CD4-positive, CD25-positive, alpha-beta regulatory T cell (primary cell): ENCODE measurements around the gene ANKRD34B. TPM values are rescaled to one million over a fixed set of nuclear protein-coding genes. Genes with fewer than 3 reads are reported as not detected.
A peak's percentile ranks its signal among the peaks of the same experiment; 100 is the strongest.

Source experiments
- ATAC-seq, 2 donors: fragments of 150-1000 bp; cut with Tn5 transposase; one replicate each; pipeline ENCODE4 v1.10.0; 2021; ENCODE audit warnings: low read depth in 2 of 2, moderate number of reproducible peaks in 2 of 2, moderate library complexity in 1 of 2
- DNase-seq, 3 donors: peaks; one replicate each; pipeline versions ENCODE4 v3.0.0 to v3.0.0-alpha.2; 2012 to 2022; ENCODE audit warnings: mixed read lengths in 1 of 3
- H3K27ac ChIP-seq: one replicate; pipeline ENCODE4 v1.7.0; 2013; ENCODE audit warnings: mild to moderate bottlenecking, low read length; ENCODE audit not compliant: insufficient read depth, poor library complexity, severe bottlenecking
- H3K27me3 ChIP-seq: one replicate; pipeline ENCODE4 v1.7.0; 2013; ENCODE audit warnings: low read length; ENCODE audit not compliant: control insufficient read depth, insufficient read depth
- H3K36me3 ChIP-seq: one replicate; pipeline ENCODE4 v1.7.0; 2013; ENCODE audit warnings: mild to moderate bottlenecking, low read length, moderate library complexity; ENCODE audit not compliant: control insufficient read depth, insufficient read depth
- H3K4me1 ChIP-seq: 2 replicates; pipeline ENCODE4 v1.7.0; 2013; ENCODE audit warnings: mild to moderate bottlenecking, low read length; ENCODE audit not compliant: insufficient read depth, control insufficient read depth, poor library complexity, severe bottlenecking
- H3K4me3 ChIP-seq: one replicate; pipeline ENCODE4 v1.7.0; 2013; ENCODE audit warnings: low read depth, mild to moderate bottlenecking, low read length, moderate library complexity
- H3K9me3 ChIP-seq, 2 experiments: 1 replicate in 1 of 2; 2 replicates in 1 of 2; pipeline ENCODE4 v1.7.0; 2013; ENCODE audit warnings: low read length in 2 of 2, mild to moderate bottlenecking in 1 of 2, moderate library complexity in 1 of 2; ENCODE audit not compliant: control insufficient read depth in 2 of 2
- H3K27ac Mint-ChIP-seq, 3 donors: one replicate each; pipeline ENCODE4 v1.8.0; 2020 to 2022; ENCODE audit warnings: mild to moderate bottlenecking in 3 of 3, mixed read lengths in 3 of 3, moderate library complexity in 2 of 3
- H3K27me3 Mint-ChIP-seq: one replicate; pipeline ENCODE4 v1.8.0; 2022; ENCODE audit warnings: mild to moderate bottlenecking, mixed read lengths
- H3K36me3 Mint-ChIP-seq: one replicate; pipeline ENCODE4 v1.8.0; 2020; ENCODE audit warnings: mixed read lengths
- H3K4me1 Mint-ChIP-seq, 4 donors: one replicate each; pipeline ENCODE4 v1.8.0; 2020 to 2022; ENCODE audit warnings: mixed read lengths in 4 of 4, mild to moderate bottlenecking in 1 of 4
- H3K4me3 Mint-ChIP-seq, 4 donors: one replicate each; pipeline ENCODE4 v1.8.0; 2020 to 2022; ENCODE audit warnings: mild to moderate bottlenecking in 4 of 4, mixed read lengths in 4 of 4, moderate library complexity in 3 of 4
- H3K9me3 Mint-ChIP-seq, 7 donors: one replicate each; pipeline ENCODE4 v1.8.0; 2020 to 2022; ENCODE audit warnings: mixed read lengths in 7 of 7, mild to moderate bottlenecking in 3 of 7, moderate library complexity in 2 of 7
- polyA plus RNA-seq, 4 donors: library from polyadenylated mRNA; unstranded; fragments of 300-500 nt; fragmentation: Illumina TruSeq; gene quantifications; one replicate each; pipeline ENCODE4 v1.2.3, GENCODE V29; 2021
- total RNA-seq: library from RNA; stranded (reverse); gene quantifications from one replicate; pipeline ENCODE4 v1.2.3, GENCODE V29; 2022

Gene ANKRD34B
- total and polyA plus RNA-seq, 5 donors from 2014 or later = not detected

- no peak for DNase-seq
- H3K27ac Mint-ChIP-seq = no peak overlapping the region
- H3K36me3 Mint-ChIP-seq = peaks cover 11% of the 10 kb centered on the region
- no peaks in the 10 kb centered on the region for H3K4me1 ChIP-seq
- no peaks in the 10 kb centered on the region for H3K36me3 ChIP-seq
- H3K27ac ChIP-seq = no peak overlapping the region
- H3K4me1 Mint-ChIP-seq = no peaks in the 10 kb centered on the region
- no peak for ATAC-seq
- no peak overlapping the region for H3K4me3 ChIP-seq
- H3K9me3 Mint-ChIP-seq = peaks cover 0 to 9% (median 2%) of the 10 kb centered on the region in 7 donors
- H3K27me3 ChIP-seq = no peaks in the 10 kb centered on the region
- H3K4me3 Mint-ChIP-seq = no peak overlapping the region
- H3K9me3 ChIP-seq = no peaks in the 10 kb centered on the region
- no peaks in the 10 kb centered on the region for H3K27me3 Mint-ChIP-seq
These were observed 37.3 kb upstream of the ANKRD34B start for GRCh38 chr5:80607343-80607742.

GRCh38 chr5:80600943-80601693, 31.0 kb upstream of the ANKRD34B start:
- peaks cover 0 to 3% (median 0%) of the 10 kb centered on the region in 7 donors for H3K9me3 Mint-ChIP-seq
- ATAC-seq = no peak
- Histone ChIP-seq H3K36me3 (no peaks in the 10 kb centered on the region), H3K27ac (no peak overlapping the region), H3K4me3 (no peak overlapping the region), H3K27me3 (no peaks in the 10 kb centered on the region), H3K4me1 (no peaks in the 10 kb centered on the region), H3K9me3 (no peaks in the 10 kb centered on the region)
- no peak overlapping the region for H3K27ac Mint-ChIP-seq
- no peaks in the 10 kb centered on the region for H3K4me1 Mint-ChIP-seq
- no peak overlapping the region for H3K4me3 Mint-ChIP-seq
- peak in 1 of 3 donors; percentile 25 for DNase-seq
- no peaks in the 10 kb centered on the region for H3K27me3 Mint-ChIP-seq
- H3K36me3 Mint-ChIP-seq = no peaks in the 10 kb centered on the region

- Mint-ChIP-seq H3K36me3 (no peaks in the 10 kb centered on the region), H3K4me3 (no peak overlapping the region), H3K9me3 (no peaks in the 10 kb centered on the region), H3K27ac (no peak overlapping the region), H3K4me1 (no peaks in the 10 kb centered on the region), H3K27me3 (no peaks in the 10 kb centered on the region)
- no peaks in the 10 kb centered on the region for H3K4me1 ChIP-seq
- H3K4me3 ChIP-seq = no peak overlapping the region
- no peak overlapping the region for H3K27ac ChIP-seq
- H3K9me3 ChIP-seq = no peaks in the 10 kb centered on the region
- DNase-seq (no peak), ATAC-seq (no peak)
- H3K27me3 ChIP-seq = no peaks in the 10 kb centered on the region
- no peaks in the 10 kb centered on the region for H3K36me3 ChIP-seq
These were observed 27.4 kb upstream of the ANKRD34B start for GRCh38 chr5:80597500-80597899.

- Histone ChIP-seq H3K9me3 (no peaks in the 10 kb centered on the region), H3K36me3 (no peaks in the 10 kb centered on the region), H3K27me3 (peaks cover 4% of the 10 kb centered on the region), H3K4me3 (no peak overlapping the region), H3K27ac (no peak overlapping the region), H3K4me1 (no peaks in the 10 kb centered on the region)
- H3K36me3 Mint-ChIP-seq = no peaks in the 10 kb centered on the region
- no peaks in the 10 kb centered on the region for H3K27me3 Mint-ChIP-seq
- H3K9me3 Mint-ChIP-seq = no peaks in the 10 kb centered on the region
- ATAC-seq = no peak
- no peaks in the 10 kb centered on the region for H3K4me1 Mint-ChIP-seq
- no peak overlapping the region for H3K4me3 Mint-ChIP-seq
- DNase-seq = no peak
- no peak overlapping the region for H3K27ac Mint-ChIP-seq
These were observed 24.7 kb upstream of the ANKRD34B start for GRCh38 chr5:80594810-80595209.

GRCh38 chr5:80592761-80593160, 22.7 kb upstream of the ANKRD34B start:
- Mint-ChIP-seq H3K27ac (no peak overlapping the region), H3K4me1 (no peaks in the 10 kb centered on the region), H3K27me3 (peaks cover 4% of the 10 kb centered on the region), H3K9me3 (no peaks in the 10 kb centered on the region), H3K4me3 (no peak overlapping the region), H3K36me3 (no peaks in the 10 kb centered on the region)
- DNase-seq = no peak
- Histone ChIP-seq H3K4me3 (no peak overlapping the region), H3K9me3 (no peaks in the 10 kb centered on the region), H3K36me3 (no peaks in the 10 kb centered on the region), H3K27me3 (peaks cover 4% of the 10 kb centered on the region), H3K4me1 (no peaks in the 10 kb centered on the region), H3K27ac (no peak overlapping the region)
- ATAC-seq = no peak

GRCh38 chr5:80592105-80592504, 22.0 kb upstream of the ANKRD34B start:
- Histone ChIP-seq H3K27ac (no peak overlapping the region), H3K36me3 (no peaks in the 10 kb centered on the region), H3K4me3 (no peak overlapping the region), H3K9me3 (no peaks in the 10 kb centered on the region), H3K4me1 (no peaks in the 10 kb centered on the region), H3K27me3 (peaks cover 4% of the 10 kb centered on the region)
- Mint-ChIP-seq H3K36me3 (no peaks in the 10 kb centered on the region), H3K4me3 (no peak overlapping the region), H3K27ac (no peak overlapping the region), H3K27me3 (peaks cover 4% of the 10 kb centered on the region), H3K4me1 (no peaks in the 10 kb centered on the region), H3K9me3 (no peaks in the 10 kb centered on the region)
- no peak for ATAC-seq
- no peak for DNase-seq

- H3K9me3 ChIP-seq = no peaks in the 10 kb centered on the region
- H3K27me3 ChIP-seq = peaks cover 4% of the 10 kb centered on the region
- no peak overlapping the region for H3K4me3 ChIP-seq
- H3K4me1 ChIP-seq = no peaks in the 10 kb centered on the region
- Mint-ChIP-seq H3K4me3 (no peak overlapping the region), H3K27ac (no peak overlapping the region), H3K4me1 (no peaks in the 10 kb centered on the region), H3K27me3 (peaks cover 4% of the 10 kb centered on the region), H3K9me3 (no peaks in the 10 kb centered on the region), H3K36me3 (no peaks in the 10 kb centered on the region)
- no peak for DNase-seq
- no peaks in the 10 kb centered on the region for H3K36me3 ChIP-seq
- no peak overlapping the region for H3K27ac ChIP-seq
- no peak for ATAC-seq
These were observed 21.3 kb upstream of the ANKRD34B start for GRCh38 chr5:80591352-80591751.

GRCh38 chr5:80590766-80591165, 20.7 kb upstream of the ANKRD34B start:
- Mint-ChIP-seq H3K9me3 (no peaks in the 10 kb centered on the region), H3K4me3 (no peak overlapping the region), H3K4me1 (no peaks in the 10 kb centered on the region), H3K36me3 (no peaks in the 10 kb centered on the region), H3K27ac (no peak overlapping the region), H3K27me3 (peaks cover 4% of the 10 kb centered on the region)
- H3K27me3 ChIP-seq = peaks cover 4% of the 10 kb centered on the region
- ATAC-seq (no peak), DNase-seq (no peak)
- H3K9me3 ChIP-seq = no peaks in the 10 kb centered on the region
- no peak overlapping the region for H3K27ac ChIP-seq
- H3K36me3 ChIP-seq = no peaks in the 10 kb centered on the region
- no peaks in the 10 kb centered on the region for H3K4me1 ChIP-seq
- H3K4me3 ChIP-seq = no peak overlapping the region
